Uterus (tissue), 2 donors: ENCODE data around the gene COL4A1.
"Not testable (repeated sequence)": the region's sequence is repeated elsewhere in the genome, so short reads cannot be mapped to it uniquely, and the experiment has no call there.

Experiments used
- POLR2A ChIP-seq, 2 donors: fragments of 450-650 bp; IDR thresholded peaks; one replicate each; pipeline ENCODE4 v1.6.1; 2016; ENCODE audit warnings: antibody characterized with exemption in 2 of 2, mild to moderate bottlenecking in 1 of 2, moderate library complexity in 1 of 2
- TF ChIP-seq, protein P1 (sequence below), 4 experiments: fragments of 200-600 bp in 2 of 4; fragments of 450-650 bp in 2 of 4; sonication (generic) in 2 of 4; IDR thresholded peaks; one replicate each; pipeline ENCODE4 v1.5.1; 2016 to 2019; ENCODE audit warnings: antibody characterized with exemption in 4 of 4, mild to moderate bottlenecking in 2 of 4, moderate library complexity in 1 of 4

GRCh38 chr13:110313733-110314132 is 6.8 kb upstream of the COL4A1 start:
- not testable (repeated sequence) for TF ChIP-seq POLR2A (IDR thresholded peaks at IDR 0.05)
- TF ChIP-seq, protein P1, sequence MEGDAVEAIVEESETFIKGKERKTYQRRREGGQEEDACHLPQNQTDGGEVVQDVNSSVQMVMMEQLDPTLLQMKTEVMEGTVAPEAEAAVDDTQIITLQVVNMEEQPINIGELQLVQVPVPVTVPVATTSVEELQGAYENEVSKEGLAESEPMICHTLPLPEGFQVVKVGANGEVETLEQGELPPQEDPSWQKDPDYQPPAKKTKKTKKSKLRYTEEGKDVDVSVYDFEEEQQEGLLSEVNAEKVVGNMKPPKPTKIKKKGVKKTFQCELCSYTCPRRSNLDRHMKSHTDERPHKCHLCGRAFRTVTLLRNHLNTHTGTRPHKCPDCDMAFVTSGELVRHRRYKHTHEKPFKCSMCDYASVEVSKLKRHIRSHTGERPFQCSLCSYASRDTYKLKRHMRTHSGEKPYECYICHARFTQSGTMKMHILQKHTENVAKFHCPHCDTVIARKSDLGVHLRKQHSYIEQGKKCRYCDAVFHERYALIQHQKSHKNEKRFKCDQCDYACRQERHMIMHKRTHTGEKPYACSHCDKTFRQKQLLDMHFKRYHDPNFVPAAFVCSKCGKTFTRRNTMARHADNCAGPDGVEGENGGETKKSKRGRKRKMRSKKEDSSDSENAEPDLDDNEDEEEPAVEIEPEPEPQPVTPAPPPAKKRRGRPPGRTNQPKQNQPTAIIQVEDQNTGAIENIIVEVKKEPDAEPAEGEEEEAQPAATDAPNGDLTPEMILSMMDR (IDR thresholded peaks at IDR 0.05), result not testable (repeated sequence)
